Peyer's patch (tissue), 4 donors: ENCODE data around the gene TDRD10. TPM values are rescaled to one million over a fixed set of nuclear protein-coding genes. Genes with fewer than 3 reads are reported as not detected.

ENCODE experiments used
- DNase-seq, 3 donors: peaks; one replicate each; pipeline ENCODE4 v3.0.0-alpha.2; 2017 to 2019
- H3K27ac ChIP-seq, 4 donors: fragments of 200-600 bp; sonication (generic); one replicate each; pipeline ENCODE4 v1.5.1; 2016 to 2019
- H3K27me3 ChIP-seq, 2 donors: fragments of 200-600 bp; sonication (generic); one replicate each; pipeline ENCODE4 v1.5.1; 2019
- H3K36me3 ChIP-seq, 3 donors: fragments of 200-600 bp; sonication (generic); one replicate each; pipeline ENCODE4 v1.5.1; 2016 to 2019
- H3K4me1 ChIP-seq, 4 donors: fragments of 200-600 bp; sonication (generic); one replicate each; pipeline ENCODE4 v1.5.1; 2016 to 2019
- H3K4me3 ChIP-seq, 4 donors: fragments of 200-600 bp; sonication (generic); 1 replicate in 3 of 4; 2 replicates in 1 of 4; pipeline ENCODE4 v1.5.1; 2016 to 2019; ENCODE audit warnings: mild to moderate bottlenecking in 1 of 4
- H3K9me3 ChIP-seq, 4 donors: fragments of 200-600 bp; sonication (generic); one replicate each; pipeline ENCODE4 v1.5.1; 2016 to 2019; ENCODE audit warnings: mild to moderate bottlenecking in 1 of 4
- CTCF ChIP-seq, 6 experiments: fragments of 450-650 bp in 4 of 6; fragments of 200-600 bp in 2 of 6; sonication (generic) in 1 of 6; IDR thresholded peaks; one replicate each; pipeline ENCODE4 v1.5.1; 2017 to 2019; ENCODE audit warnings: antibody characterized with exemption in 6 of 6, mild to moderate bottlenecking in 3 of 6, moderate library complexity in 1 of 6
- POLR2A ChIP-seq, 2 donors: fragments of 450-650 bp; IDR thresholded peaks; one replicate each; pipeline ENCODE4 v1.5.1; 2017; ENCODE audit warnings: antibody characterized with exemption in 2 of 2, mild to moderate bottlenecking in 2 of 2, moderate library complexity in 2 of 2
- total RNA-seq, 4 donors: library from RNA; depleted of rRNA; stranded (reverse); fragments of >200 nt; gene quantifications; one replicate each; pipeline ENCODE4 v1.1.0, GENCODE V29; 2016

The TDRD10 gene
- total RNA-seq, 4 donors from 2014 or later, result 0.53 to 3.5 (median 1.6) TPM; not detected in 1

GRCh38 chr1:154573168-154573510, 71.1 kb downstream of the TDRD10 start:
- Histone ChIP-seq H3K4me3 (no peak overlapping the region), H3K4me1 (peaks cover 0 to 5% (median under 1%) of the 10 kb centered on the region in 4 donors), H3K36me3 (peaks cover 0 to under 1% (median 0%) of the 10 kb centered on the region in 3 donors), H3K27me3 (no peaks in the 10 kb centered on the region), H3K27ac (no peak overlapping the region), H3K9me3 (no peaks in the 10 kb centered on the region)
- DNase-seq, result no peak
- no peak for TF ChIP-seq POLR2A (IDR thresholded peaks at IDR 0.05)
- no peak for TF ChIP-seq CTCF (IDR thresholded peaks at IDR 0.05)

DNA sequence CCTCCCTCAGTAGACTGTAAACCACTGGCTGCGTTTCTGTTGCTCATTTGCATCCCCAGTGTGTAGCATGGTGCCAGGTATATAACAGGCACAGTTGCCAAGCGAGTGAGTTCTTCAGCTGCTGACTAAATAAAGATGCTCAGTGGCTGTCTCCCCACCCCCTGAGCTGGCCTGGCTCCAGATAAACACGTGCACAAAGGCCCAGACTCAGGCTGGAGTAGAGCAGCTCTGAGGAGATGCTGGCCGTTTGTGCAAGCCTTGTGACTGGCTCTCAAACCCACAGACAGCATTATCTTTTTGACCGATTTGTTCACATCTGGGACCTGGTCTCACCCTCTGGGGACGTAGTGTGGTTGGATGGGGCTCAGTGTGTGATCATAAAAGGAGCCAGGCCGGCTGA, 72.7 kb downstream of the TDRD10 start:
- TF ChIP-seq CTCF (IDR thresholded peaks at IDR 0.05) (no peak), POLR2A (IDR thresholded peaks at IDR 0.05) (no peak)
- no peaks in the 10 kb centered on the region for H3K9me3 ChIP-seq
- no peaks in the 10 kb centered on the region for H3K27me3 ChIP-seq
- no peak overlapping the region for H3K4me3 ChIP-seq
- H3K4me1 ChIP-seq, result peaks cover 0 to 3% (median 0%) of the 10 kb centered on the region in 4 donors
- H3K27ac ChIP-seq, result no peak overlapping the region
- peaks cover 0 to 17% (median 0%) of the 10 kb centered on the region in 3 donors for H3K36me3 ChIP-seq
- no peak for DNase-seq

GRCh38 chr1:154575147-154575927, 73.3 kb downstream of the TDRD10 start:
- TF ChIP-seq CTCF (IDR thresholded peaks at IDR 0.05) (no peak), POLR2A (IDR thresholded peaks at IDR 0.05) (no peak)
- DNase-seq, result no peak
- Histone ChIP-seq H3K4me3 (no peak overlapping the region), H3K27me3 (no peaks in the 10 kb centered on the region), H3K36me3 (peaks cover 0 to 23% (median 0%) of the 10 kb centered on the region in 3 donors), H3K4me1 (peaks cover 0 to 3% (median 0%) of the 10 kb centered on the region in 4 donors), H3K9me3 (no peaks in the 10 kb centered on the region), H3K27ac (no peak overlapping the region)

DNA sequence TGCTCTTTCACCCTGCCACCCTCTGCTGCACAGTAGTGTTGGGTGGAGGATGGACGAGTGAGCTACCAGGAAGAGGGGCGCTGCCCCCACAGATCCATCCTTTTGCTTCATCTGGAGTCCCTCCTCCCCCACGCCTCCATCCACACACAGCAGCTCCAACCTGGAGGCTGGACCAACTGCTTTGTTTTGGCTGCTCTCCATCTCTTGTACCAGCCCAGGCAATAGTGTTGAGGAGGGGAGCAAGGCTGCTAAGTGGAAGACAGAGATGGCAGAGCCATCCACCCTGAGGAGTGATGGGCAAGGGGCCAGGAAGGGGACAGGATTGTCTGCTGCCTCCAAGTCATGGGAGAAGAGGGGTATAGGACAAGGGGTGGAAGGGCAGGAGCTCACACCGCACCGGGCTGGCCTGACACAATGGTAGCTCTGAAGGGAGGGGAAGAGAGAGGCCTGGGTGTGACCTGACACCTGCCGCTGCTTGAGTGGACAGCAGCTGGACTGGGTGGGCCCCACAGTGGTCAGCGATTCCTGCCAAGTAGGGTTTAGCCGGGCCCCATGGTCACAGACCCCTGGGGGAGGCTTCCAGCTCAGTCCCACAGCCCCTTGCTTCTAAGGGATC, 74.0 kb downstream of the TDRD10 start:
- H3K36me3 ChIP-seq, result peaks cover 0 to 30% (median 0%) of the 10 kb centered on the region in 3 donors
- H3K27ac ChIP-seq, result no peak overlapping the region
- no peaks in the 10 kb centered on the region for H3K9me3 ChIP-seq
- H3K27me3 ChIP-seq, result no peaks in the 10 kb centered on the region
- no peak for TF ChIP-seq CTCF (IDR thresholded peaks at IDR 0.05)
- no peak for TF ChIP-seq POLR2A (IDR thresholded peaks at IDR 0.05)
- no peak for DNase-seq
- peaks cover 0 to 3% (median 0%) of the 10 kb centered on the region in 4 donors for H3K4me1 ChIP-seq
- no peak overlapping the region for H3K4me3 ChIP-seq

DNA sequence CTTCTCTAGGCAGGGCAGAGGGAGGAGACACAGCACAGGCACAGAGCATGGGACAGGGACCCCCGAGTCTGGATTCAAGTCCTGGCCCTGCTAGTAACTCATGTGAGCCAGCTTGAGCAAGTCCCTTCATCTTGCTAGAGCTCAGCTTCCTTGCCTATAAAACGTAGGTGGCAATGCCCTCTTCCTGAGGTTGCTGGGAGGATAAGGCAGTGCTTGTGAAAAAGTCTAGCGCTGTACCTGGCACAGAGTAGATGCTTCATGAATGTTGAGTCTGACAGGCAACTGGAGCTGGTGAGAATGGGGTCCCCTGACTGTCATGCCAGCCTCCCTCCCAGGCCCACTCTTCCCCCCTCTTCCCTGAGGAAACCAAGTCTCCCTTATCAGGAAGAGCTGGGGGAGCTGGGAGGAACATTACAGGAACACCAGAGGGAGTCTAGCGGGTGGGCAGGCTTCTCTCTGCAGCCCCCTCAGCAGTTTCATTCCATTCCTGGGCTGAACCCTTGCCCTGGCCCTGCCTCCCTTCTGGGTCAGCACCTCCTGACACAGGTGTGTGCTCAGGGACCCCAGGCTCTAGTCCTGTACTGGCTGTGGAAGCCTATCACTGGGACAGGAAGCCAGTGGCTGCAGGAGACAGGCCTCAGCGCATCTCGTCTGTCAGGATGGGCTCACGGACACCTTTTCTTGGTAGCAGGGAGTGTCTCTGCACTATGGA, 75.5 kb downstream of the TDRD10 start:
- peaks cover 0 to 43% (median 0%) of the 10 kb centered on the region in 3 donors for H3K36me3 ChIP-seq
- no peak for TF ChIP-seq POLR2A (IDR thresholded peaks at IDR 0.05)
- no peak for TF ChIP-seq CTCF (IDR thresholded peaks at IDR 0.05)
- no peaks in the 10 kb centered on the region for H3K27me3 ChIP-seq
- no peak overlapping the region for H3K4me3 ChIP-seq
- DNase-seq, result no peak
- H3K27ac ChIP-seq, result peak overlapping the region in 1 of 4 donors; percentile 31
- H3K4me1 ChIP-seq, result peaks cover 0 to 3% (median 0%) of the 10 kb centered on the region in 4 donors
- no peaks in the 10 kb centered on the region for H3K9me3 ChIP-seq
